IPS-15b (cell line): ENCODE measurements around the gene DENND1A.

Source experiments
- H3K27me3 ChIP-seq: one replicate; pipeline ENCODE4 v1.6.1; 2013; ENCODE audit warnings: low read length; ENCODE audit not compliant: control insufficient read depth, insufficient read depth
- H3K36me3 ChIP-seq: one replicate; pipeline ENCODE4 v1.6.1; 2013; ENCODE audit warnings: low read length; ENCODE audit not compliant: control insufficient read depth, insufficient read depth
- H3K4me1 ChIP-seq: one replicate; pipeline ENCODE4 v1.6.1; 2013; ENCODE audit warnings: mild to moderate bottlenecking, low read length; ENCODE audit not compliant: control insufficient read depth, insufficient read depth
- H3K4me3 ChIP-seq: one replicate; pipeline ENCODE4 v1.5.1; 2013; ENCODE audit warnings: low read depth, low read length
- H3K9ac ChIP-seq: one replicate; pipeline ENCODE4 v1.6.1; 2013; ENCODE audit warnings: low read depth, mild to moderate bottlenecking, low read length
- H3K9me3 ChIP-seq: one replicate; pipeline ENCODE4 v1.6.1; 2013; ENCODE audit warnings: mild to moderate bottlenecking, low read length; ENCODE audit not compliant: control insufficient read depth, insufficient read depth

Gene DENND1A

DNA sequence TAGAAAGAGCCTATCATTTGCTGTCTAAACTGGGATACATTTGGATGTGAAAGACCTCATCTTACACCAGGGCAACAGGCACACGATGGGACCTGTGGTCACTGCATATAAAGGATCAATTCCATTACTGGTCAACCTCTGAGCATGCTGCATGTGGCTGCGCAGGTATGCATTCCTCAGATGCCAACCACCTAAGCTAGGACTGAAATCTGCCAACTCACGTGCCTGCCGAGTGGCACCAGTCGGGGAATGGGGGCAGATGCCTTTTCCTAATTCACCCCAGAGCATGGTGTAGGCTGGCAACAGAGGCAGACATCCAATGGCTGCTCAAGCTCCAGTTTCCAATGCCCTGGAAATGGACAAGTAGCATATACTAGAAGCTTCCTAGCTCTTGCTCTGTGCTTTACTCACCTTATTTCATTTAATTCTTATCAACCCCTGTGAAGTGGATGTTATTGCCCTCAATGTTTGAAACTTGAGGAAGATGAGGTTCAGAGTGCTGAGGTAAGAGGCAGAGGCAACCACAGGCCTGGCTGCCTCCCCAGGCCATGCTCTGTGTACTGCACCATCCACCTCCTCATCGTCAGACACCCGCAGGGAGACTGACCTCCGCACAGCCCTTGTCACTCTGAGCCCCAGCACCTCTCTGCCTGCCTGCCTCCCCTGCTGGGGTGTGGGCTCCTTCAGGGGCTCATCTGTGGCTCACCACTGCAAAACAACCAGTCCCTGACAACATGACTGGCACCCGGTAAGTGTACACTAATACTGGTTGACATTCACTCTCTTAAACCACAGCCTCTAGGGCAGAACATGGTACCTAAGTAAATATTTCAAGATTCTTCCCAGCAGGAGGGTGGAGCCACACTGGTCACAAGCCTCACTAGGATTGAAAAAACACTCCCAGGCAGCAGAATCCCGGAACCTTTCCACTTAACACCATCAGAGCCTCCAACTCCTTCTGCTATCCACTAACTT is 345.4 kb downstream of the DENND1A start:
- Histone ChIP-seq H3K9me3 (no peaks in the 10 kb centered on the region), H3K9ac (no peak overlapping the region), H3K27me3 (no peaks in the 10 kb centered on the region), H3K4me1 (peaks cover 2% of the 10 kb centered on the region), H3K4me3 (no peak overlapping the region), H3K36me3 (no peaks in the 10 kb centered on the region)

DNA sequence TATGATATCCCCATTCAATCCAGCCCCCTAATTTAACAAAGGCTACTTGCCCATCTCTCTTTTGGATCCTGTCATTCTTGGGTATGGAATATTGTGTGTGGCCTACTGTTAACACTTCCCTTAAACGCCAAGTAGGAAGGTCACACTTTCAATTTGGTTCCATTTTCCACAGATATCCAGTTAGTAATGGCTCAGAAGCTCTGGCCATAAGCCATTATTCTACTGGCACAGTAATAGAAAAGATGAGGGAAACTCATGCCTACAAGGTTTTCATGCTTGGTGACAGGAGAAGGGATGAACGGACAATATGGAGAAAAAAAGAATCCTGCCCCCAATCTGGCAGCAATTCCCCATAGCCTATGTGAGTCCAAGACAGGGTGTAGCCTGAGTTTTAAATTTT is 346.3 kb downstream of the DENND1A start:
- no peaks in the 10 kb centered on the region for H3K4me1 ChIP-seq
- H3K27me3 ChIP-seq: no peaks in the 10 kb centered on the region
- H3K36me3 ChIP-seq: no peaks in the 10 kb centered on the region
- no peak overlapping the region for H3K9ac ChIP-seq
- H3K4me3 ChIP-seq: no peak overlapping the region
- H3K9me3 ChIP-seq: no peaks in the 10 kb centered on the region

DNA sequence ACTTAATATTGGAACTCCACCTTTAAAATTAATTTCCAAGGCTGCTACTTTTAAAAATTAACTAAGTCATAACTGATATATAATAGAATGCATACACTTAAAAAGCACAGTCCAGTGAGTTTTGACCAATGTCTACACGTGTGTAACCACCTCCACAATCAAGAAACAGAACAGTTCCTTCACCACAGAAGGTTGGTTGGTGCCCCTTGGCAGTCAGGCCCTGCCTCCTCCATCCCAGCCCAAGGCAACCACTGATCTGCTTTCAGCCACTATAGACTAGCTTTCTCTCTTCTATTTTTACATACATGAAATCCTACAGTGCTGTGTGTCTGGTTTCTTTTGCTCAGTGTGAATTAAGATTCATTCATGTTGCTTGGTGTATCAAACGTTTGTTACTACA is 358.7 kb downstream of the DENND1A start:
- Histone ChIP-seq H3K36me3 (no peaks in the 10 kb centered on the region), H3K27me3 (no peaks in the 10 kb centered on the region), H3K9me3 (no peaks in the 10 kb centered on the region), H3K9ac (no peak overlapping the region), H3K4me1 (no peaks in the 10 kb centered on the region), H3K4me3 (no peak overlapping the region)

DNA sequence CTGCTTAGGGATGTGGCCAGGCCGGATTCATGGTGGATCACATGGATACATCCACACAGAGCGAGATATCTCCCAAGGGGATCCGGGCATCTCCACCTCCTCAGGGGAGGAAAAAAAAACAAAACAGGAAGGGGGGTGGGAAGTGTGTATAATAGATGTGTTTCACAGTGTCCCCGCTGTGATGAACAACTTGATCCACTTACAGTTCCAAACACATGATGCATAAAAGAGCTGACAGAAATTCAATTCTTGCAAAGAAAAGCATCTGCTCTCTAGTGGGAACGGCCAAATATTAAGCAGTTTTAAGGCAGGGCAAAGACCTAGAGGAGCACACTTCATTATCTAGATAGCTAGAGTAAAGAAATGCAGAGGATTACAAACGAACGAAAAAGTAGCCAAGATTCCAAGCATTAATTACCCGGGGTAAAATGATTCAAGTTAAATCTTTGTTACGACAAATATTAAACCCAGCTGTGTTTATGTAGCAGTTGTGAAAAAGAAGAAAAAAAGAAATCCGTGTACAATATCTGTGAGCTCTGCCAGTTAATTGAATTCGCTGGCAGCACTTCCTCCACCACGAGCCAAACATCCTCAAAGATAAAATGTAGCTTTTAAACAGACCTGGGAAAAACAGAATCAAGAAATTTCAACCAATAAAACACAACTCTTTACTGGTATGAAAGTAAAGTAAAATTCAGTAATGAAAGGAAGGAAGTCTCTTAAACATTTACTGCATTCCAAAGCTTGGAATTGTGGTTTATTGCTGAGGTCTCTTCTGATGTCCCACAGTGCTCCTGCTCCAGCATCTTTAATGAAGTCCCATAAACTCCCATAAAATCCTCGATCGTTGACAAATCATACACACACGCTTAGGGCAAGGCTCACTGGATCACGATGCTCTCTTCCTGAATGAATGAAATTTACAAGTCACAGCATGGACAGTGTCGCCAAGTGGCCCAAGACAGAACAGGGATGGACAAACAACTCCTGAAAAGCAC is 360.9 kb downstream of the DENND1A start:
- Histone ChIP-seq H3K4me1 (no peaks in the 10 kb centered on the region), H3K4me3 (no peak overlapping the region), H3K36me3 (no peaks in the 10 kb centered on the region), H3K9ac (no peak overlapping the region), H3K27me3 (no peaks in the 10 kb centered on the region), H3K9me3 (no peaks in the 10 kb centered on the region)

DNA sequence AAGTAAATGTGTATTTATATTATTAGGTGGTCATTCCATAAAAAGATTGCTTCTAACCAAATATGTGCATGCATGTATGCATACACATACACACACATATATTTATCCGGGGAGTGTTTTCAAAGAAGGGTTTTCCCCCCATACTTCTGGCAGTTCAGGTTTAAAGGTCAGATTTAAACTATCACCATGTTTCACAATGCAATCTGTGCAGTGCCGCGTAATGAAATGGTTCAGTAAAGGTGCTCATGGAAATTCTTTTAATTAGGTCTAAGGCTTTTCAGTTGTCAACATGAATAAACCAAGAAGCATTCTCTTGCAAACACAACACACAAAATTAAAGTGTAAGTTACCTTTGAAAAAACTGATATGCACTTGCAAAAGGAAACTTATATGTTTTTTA is 362.9 kb downstream of the DENND1A start:
- Histone ChIP-seq H3K27me3 (no peaks in the 10 kb centered on the region), H3K9ac (no peak overlapping the region), H3K4me1 (no peaks in the 10 kb centered on the region), H3K9me3 (no peaks in the 10 kb centered on the region), H3K4me3 (no peak overlapping the region), H3K36me3 (no peaks in the 10 kb centered on the region)

DNA sequence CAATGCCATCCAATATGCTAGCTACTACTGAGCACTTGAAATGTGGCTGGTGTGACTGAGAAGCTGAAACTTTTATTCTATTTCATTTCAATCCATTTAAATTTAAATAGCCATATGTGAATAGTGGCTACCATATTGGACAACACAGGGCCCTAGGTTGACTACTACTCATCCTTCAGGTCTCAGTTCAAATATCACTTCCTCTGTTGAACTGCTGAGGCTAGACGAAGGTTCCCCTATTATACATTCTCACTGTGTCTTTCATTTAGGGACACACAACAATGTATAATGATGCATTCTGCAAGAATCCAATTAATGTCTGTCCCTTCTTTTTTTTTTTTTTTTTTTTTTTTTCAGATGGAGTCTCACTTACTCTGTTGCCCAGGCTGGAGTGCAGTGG is 365.3 kb downstream of the DENND1A start:
- H3K27me3 ChIP-seq: no peaks in the 10 kb centered on the region
- peaks cover 6% of the 10 kb centered on the region for H3K4me1 ChIP-seq
- H3K9ac ChIP-seq: no peak overlapping the region
- H3K36me3 ChIP-seq: peaks cover 2% of the 10 kb centered on the region
- H3K9me3 ChIP-seq: no peaks in the 10 kb centered on the region
- H3K4me3 ChIP-seq: no peak overlapping the region

DNA sequence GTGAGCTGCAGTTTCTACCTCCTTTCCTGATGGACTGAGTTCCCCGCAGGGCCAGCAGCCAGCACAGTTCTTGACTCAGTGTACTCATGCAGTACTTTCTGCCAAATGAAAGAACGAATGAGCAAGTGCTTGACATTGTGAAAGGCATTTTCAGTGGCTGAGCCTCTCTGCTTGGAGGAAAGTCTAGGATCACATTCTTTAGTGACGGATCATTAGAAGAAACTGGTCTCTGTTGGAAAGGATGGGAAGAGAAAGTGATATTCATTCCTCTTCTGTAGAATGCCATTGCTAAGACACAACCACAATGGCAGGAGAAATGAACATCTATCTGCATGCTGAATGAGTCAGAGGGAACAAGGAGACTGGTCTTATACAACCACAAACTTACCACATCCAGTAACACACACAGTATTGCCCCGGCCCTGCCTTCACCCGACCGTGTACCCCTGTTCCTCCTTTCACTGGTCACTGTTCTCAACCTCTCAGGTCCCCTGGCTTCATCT is 367.0 kb downstream of the DENND1A start:
- H3K9me3 ChIP-seq: no peaks in the 10 kb centered on the region
- no peak overlapping the region for H3K4me3 ChIP-seq
- H3K4me1 ChIP-seq: peaks cover 6% of the 10 kb centered on the region
- H3K9ac ChIP-seq: no peak overlapping the region
- H3K36me3 ChIP-seq: peaks cover 2% of the 10 kb centered on the region
- no peaks in the 10 kb centered on the region for H3K27me3 ChIP-seq

DNA sequence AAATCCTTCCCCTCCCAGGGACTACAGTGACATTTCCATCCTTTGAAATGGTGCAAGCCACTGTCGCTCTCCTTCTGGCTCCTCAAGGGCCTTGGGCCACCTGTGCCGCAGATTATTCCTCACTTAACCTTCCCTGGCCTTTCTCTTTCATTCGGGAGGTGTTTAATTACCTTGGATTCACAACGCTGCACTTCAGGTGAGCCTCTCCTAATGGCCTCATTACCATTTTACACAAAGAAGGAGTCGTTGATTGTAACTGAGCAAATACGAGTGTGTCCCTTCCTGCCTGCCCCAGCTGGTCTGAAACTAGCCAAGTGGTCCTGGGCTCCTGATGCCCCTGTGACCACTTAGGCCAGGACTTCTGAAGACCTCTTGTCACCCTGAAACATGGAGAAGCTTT is 368.9 kb downstream of the DENND1A start:
- no peak overlapping the region for H3K4me3 ChIP-seq
- H3K27me3 ChIP-seq: no peaks in the 10 kb centered on the region
- peaks cover 6% of the 10 kb centered on the region for H3K4me1 ChIP-seq
- H3K9me3 ChIP-seq: no peaks in the 10 kb centered on the region
- H3K9ac ChIP-seq: no peak overlapping the region
- H3K36me3 ChIP-seq: peaks cover 11% of the 10 kb centered on the region

DNA sequence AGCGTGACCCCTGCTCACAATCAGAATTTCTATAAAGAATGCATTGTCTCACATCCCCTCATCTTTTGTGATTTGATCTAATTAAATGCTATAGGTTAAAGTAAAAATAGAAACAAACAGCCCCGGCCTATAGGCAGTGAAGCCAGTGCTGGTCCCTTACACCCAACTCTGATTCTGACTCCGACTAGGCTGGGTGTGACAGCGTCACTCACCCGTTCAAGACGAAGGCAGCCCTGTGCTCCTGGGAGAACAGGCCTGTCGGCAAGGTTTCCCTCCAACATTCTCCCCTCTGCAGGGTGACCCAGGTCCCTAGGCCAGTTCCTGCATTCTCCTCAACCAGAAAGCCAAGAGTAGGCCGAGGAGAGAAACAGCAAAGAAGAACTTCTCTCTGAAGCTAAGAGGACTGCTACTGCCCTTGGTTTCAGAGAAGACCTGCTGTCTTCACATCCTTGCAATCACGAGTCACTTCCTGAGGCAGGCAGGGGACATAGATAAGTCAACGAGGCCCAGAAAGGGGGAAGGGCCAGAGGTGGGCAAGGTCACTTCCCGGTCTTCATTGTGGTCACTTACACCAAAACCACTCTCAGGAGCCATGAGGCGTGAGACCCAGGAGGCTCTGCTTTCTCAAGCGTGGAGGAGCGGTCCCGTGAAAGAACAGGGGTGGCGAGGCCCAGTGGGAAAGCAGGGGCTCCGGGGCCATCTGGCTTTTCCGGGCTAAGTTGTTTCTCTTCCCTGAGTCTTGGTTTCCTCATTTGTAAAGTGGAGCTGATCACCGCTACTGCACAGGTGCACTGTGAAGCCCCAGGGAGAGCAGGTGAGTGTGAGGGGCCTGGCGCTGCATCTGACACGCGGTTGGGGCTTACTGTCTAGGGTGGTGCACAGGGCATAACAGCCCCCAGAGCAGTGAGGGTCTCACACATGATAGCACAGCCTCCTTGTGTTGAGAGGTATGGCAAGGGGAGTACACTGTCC is 373.2 kb downstream of the DENND1A start:
- Histone ChIP-seq H3K36me3 (peaks cover 11% of the 10 kb centered on the region), H3K4me3 (no peak overlapping the region), H3K27me3 (no peaks in the 10 kb centered on the region), H3K4me1 (peaks cover 6% of the 10 kb centered on the region), H3K9me3 (no peaks in the 10 kb centered on the region), H3K9ac (no peak overlapping the region)

DNA sequence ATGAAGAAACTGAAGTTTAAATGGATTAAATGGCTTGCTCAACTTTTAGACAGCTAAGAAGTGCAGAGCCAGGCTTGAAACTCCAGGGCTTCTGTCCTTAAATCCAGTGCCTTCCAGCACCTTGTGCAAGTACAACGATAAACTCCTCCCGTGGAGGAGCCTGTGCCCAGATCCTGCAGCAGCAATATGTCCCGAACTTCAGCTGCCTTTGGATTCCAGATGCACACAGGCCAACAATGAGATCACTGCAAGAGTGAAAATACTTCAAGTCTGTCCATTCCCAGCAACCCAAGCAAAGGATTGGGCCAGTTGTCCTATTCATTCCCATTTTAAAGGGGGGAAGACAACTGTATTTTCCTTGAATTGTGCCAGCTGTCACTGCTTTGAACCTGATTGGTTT is 374.3 kb downstream of the DENND1A start:
- Histone ChIP-seq H3K36me3 (peaks cover 11% of the 10 kb centered on the region), H3K9ac (no peak overlapping the region), H3K4me3 (no peak overlapping the region), H3K9me3 (no peaks in the 10 kb centered on the region), H3K27me3 (no peaks in the 10 kb centered on the region), H3K4me1 (peaks cover 3% of the 10 kb centered on the region)

DNA sequence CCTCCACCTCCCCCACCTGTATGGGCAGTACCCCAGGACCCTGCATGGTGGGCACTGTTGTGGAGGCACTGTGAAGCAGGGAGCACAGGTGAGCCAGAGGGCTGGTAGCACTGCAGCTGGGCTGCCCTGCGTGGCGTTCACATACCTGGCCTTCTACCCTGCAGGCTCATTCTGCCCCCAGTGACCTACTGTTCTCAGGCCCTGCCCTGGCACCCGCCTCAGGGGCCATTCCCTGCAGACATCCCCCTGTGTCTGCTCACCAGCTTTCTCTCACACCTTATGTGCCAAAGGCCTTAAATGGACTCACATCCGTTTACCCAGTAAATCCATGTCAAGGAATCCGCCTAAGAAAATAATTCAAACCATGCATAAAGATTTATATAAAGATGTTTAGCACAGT is 377.4 kb downstream of the DENND1A start:
- peaks cover 9% of the 10 kb centered on the region for H3K36me3 ChIP-seq
- H3K4me1 ChIP-seq: peaks cover 5% of the 10 kb centered on the region
- no peak overlapping the region for H3K9ac ChIP-seq
- no peak overlapping the region for H3K4me3 ChIP-seq
- no peaks in the 10 kb centered on the region for H3K27me3 ChIP-seq
- H3K9me3 ChIP-seq: no peaks in the 10 kb centered on the region
